Lung microvascular endothelial cell (primary cell): ENCODE data around the gene CCDC88C. TPM values are rescaled to one million over a fixed set of nuclear protein-coding genes. Genes with fewer than 3 reads are reported as not detected.

Experiments
- DNase-seq, 2 donors: peaks; one replicate each; pipeline versions ENCODE4 v3.0.0 to v3.0.0-alpha.2; 2010; ENCODE audit warnings: low read depth in 2 of 2
- total RNA-seq: library from RNA; depleted of rRNA; stranded (reverse); fragments of >200 nt; gene quantifications from 2 replicates; pipeline ENCODE4 v1.2.1, GENCODE V29; 2014

Gene CCDC88C
- total RNA-seq, 1 donor from 2014 or later = 13.7 TPM

- DNase-seq = peak in 1 of 2 donors; percentile 34
These were observed 66.7 kb downstream of the CCDC88C start for GRCh38 chr14:91350813-91351511.

GRCh38 chr14:91350483-91350812 lies 67.2 kb downstream of the CCDC88C start:
- DNase-seq = no peak

- no peak for DNase-seq
These were observed 68.0 kb downstream of the CCDC88C start for GRCh38 chr14:91349481-91350074.

GRCh38 chr14:91348845-91349465 lies 68.7 kb downstream of the CCDC88C start:
- no peak for DNase-seq

GRCh38 chr14:91346838-91347173 lies 70.8 kb downstream of the CCDC88C start:
- DNase-seq = no peak

- DNase-seq = no peak
These were observed 73.5 kb downstream of the CCDC88C start for GRCh38 chr14:91344096-91344495.

- no peak for DNase-seq
These were observed 74.6 kb downstream of the CCDC88C start for GRCh38 chr14:91343051-91343450.

- no peak for DNase-seq
These were observed 75.3 kb downstream of the CCDC88C start for GRCh38 chr14:91342206-91342760.

- no peak for DNase-seq
These were observed 75.9 kb downstream of the CCDC88C start for GRCh38 chr14:91341751-91342154.

GRCh38 chr14:91341334-91341733 lies 76.3 kb downstream of the CCDC88C start:
- no peak for DNase-seq

- no peak for DNase-seq
These were observed 77.8 kb downstream of the CCDC88C start for GRCh38 chr14:91339671-91340369.

- no peak for DNase-seq
These were observed 78.5 kb downstream of the CCDC88C start for GRCh38 chr14:91339076-91339475.

GRCh38 chr14:91338379-91338778 lies 79.2 kb downstream of the CCDC88C start:
- no peak for DNase-seq

GRCh38 chr14:91337699-91338335 lies 79.8 kb downstream of the CCDC88C start:
- no peak for DNase-seq

- no peak for DNase-seq
These were observed 81.5 kb downstream of the CCDC88C start for GRCh38 chr14:91336093-91336450.

GRCh38 chr14:91335191-91336092 lies 82.2 kb downstream of the CCDC88C start:
- no peak for DNase-seq

GRCh38 chr14:91333650-91334039 lies 84.0 kb downstream of the CCDC88C start:
- no peak for DNase-seq

- no peak for DNase-seq
These were observed 84.5 kb downstream of the CCDC88C start for GRCh38 chr14:91332986-91333649.

GRCh38 chr14:91332171-91332985 lies 85.2 kb downstream of the CCDC88C start:
- peak in 1 of 2 donors; percentile 91 for DNase-seq
